Panc1 (cell line): Measurements from ENCODE around the gene PNKD. TPM values are rescaled to one million over a fixed set of nuclear protein-coding genes. Genes with fewer than 3 reads are reported as not detected.

Experiments
- ATAC-seq: fragments of 200-7000 bp; cut with Tn5 transposase; 2 replicates; pipeline ENCODE4 v1.9.1; 2020; ENCODE audit warnings: mild to moderate bottlenecking, moderate library complexity
- BruUV-seq: library from RNA; stranded (reverse); fragments of 400-500 nt; replicated peaks from 2 replicates; lab custom pipeline; 2021; lab: Mats Ljungman, UMichigan
- CTCF ChIA-PET: fragments of 300-600 bp; sonication (Branson Sonifier 250); formaldehyde crosslinking; loops from one replicate; lab custom pipeline; 2022; ENCODE audit warnings: antibody characterized with exemption; lab: Charles Lee
- POLR2A ChIA-PET: fragments of 300-600 bp; sonication (Branson Sonifier 250); formaldehyde crosslinking; loops from one replicate; lab custom pipeline; 2022; ENCODE audit warnings: antibody characterized with exemption; lab: Charles Lee
- DNase-seq: peaks from one replicate; pipeline ENCODE4 v3.0.0-alpha.2; 2010; ENCODE audit warnings: low read depth, low spot score
- H3K27ac ChIP-seq: 2 replicates; pipeline ENCODE4 v1.5.1; 2011; ENCODE audit warnings: mild to moderate bottlenecking, low read length, inconsistent platforms
- H3K27me3 ChIP-seq: fragments of 200-500 bp; sonication (Bioruptor generic); 2 replicates; pipeline ENCODE4 v1.6.0; 2014; ENCODE audit warnings: low read length, inconsistent platforms; ENCODE audit not compliant: control insufficient read depth, insufficient read depth
- H3K36me3 ChIP-seq: fragments of 200-500 bp; sonication (Bioruptor generic); 2 replicates; pipeline ENCODE4 v1.5.1; 2014; ENCODE audit warnings: inconsistent platforms, mild to moderate bottlenecking, low read length, moderate library complexity; ENCODE audit not compliant: control insufficient read depth, insufficient read depth
- H3K4me1 ChIP-seq: 2 replicates; pipeline ENCODE4 v1.5.1; 2011; ENCODE audit warnings: inconsistent platforms, mild to moderate bottlenecking, low read length, moderate library complexity; ENCODE audit not compliant: control insufficient read depth, insufficient read depth
- H3K4me3 ChIP-seq, 2 experiments: 2 replicates each; pipeline ENCODE4 v1.5.1; 2011 to 2012; ENCODE audit warnings: low read depth in 2 of 2, low read length in 2 of 2, mild to moderate bottlenecking in 2 of 2, inconsistent platforms in 1 of 2, moderate library complexity in 1 of 2
- H3K9me3 ChIP-seq: fragments of 200-500 bp; sonication (Bioruptor generic); 2 replicates; pipeline ENCODE4 v1.5.1; 2014; ENCODE audit warnings: low read depth, mild to moderate bottlenecking, inconsistent platforms, low read length, moderate library complexity; ENCODE audit not compliant: control insufficient read depth, insufficient read depth
- CTCF ChIP-seq: fragments of 450-650 bp; IDR thresholded peaks from 2 replicates; pipeline ENCODE4 v1.5.1; 2017; ENCODE audit warnings: mild to moderate bottlenecking
- POLR2AphosphoS5 ChIP-seq: IDR thresholded peaks from 2 replicates; pipeline ENCODE4 v1.6.1; 2012; ENCODE audit warnings: mild to moderate bottlenecking, low read depth, low read length, moderate library complexity
- REST ChIP-seq, 2 experiments: IDR thresholded peaks; 2 replicates each; pipeline ENCODE4 v1.6.1; 2011 to 2012; ENCODE audit warnings: low read depth in 2 of 2, control low read depth in 1 of 2, low read length in 1 of 2, mild to moderate bottlenecking in 1 of 2, moderate library complexity in 1 of 2; ENCODE audit not compliant: insufficient read depth in 1 of 2
- SIN3A ChIP-seq: IDR thresholded peaks from 2 replicates; pipeline ENCODE4 v1.6.1; 2012; ENCODE audit warnings: low read depth, mild to moderate bottlenecking, low read length, moderate library complexity, borderline replicate concordance; ENCODE audit not compliant: insufficient read depth
- TCF7L2 ChIP-seq: IDR thresholded peaks from 2 replicates; pipeline ENCODE4 v1.6.1; 2011; ENCODE audit warnings: mild to moderate bottlenecking, low read depth, low read length, inconsistent platforms
- in situ Hi-C: cut with HindIII; loops from 2 replicates; pipeline ENCODE4 v1.10.0; 2016; ENCODE audit warnings: low sequenced_read_pairs, low pct_unique_long_range_greater_than_20kb
- intact Hi-C: fragments of 100-400 bp; cut with micrococcal nuclease; formaldehyde crosslinking; loops from one replicate; pipeline ENCODE4 v1.10.0; 2022; ENCODE audit not compliant: unreplicated experiment
- total RNA-seq: library from RNA; stranded (reverse); gene quantifications from one replicate; pipeline ENCODE4 v1.2.1, GENCODE V29; 2021; ENCODE audit not compliant: unreplicated experiment

The PNKD gene
- total RNA-seq, 1 experiment from 2014 or later: 49.0 TPM

GRCh38 chr2:218223046-218223445, 47.3 kb upstream of the PNKD start:
- in situ Hi-C loops: no loop called here
- Histone ChIP-seq H3K27me3 (no peaks in the 10 kb centered on the region), H3K4me3 (no peak overlapping the region), H3K27ac (no peak overlapping the region), H3K36me3 (peaks cover 30% of the 10 kb centered on the region), H3K4me1 (peaks cover 30% of the 10 kb centered on the region), H3K9me3 (no peaks in the 10 kb centered on the region)
- CTCF ChIA-PET: no interaction called here
- ATAC-seq (no peak), DNase-seq (no peak)
- no peak for TF ChIP-seq REST (IDR thresholded peaks at IDR 0.05; ENCODE audit: insufficient read depth in 1 of 2, low read depth in 2 of 2, low read length in 1 of 2)
- TF ChIP-seq POLR2AphosphoS5: no peak
- TF ChIP-seq CTCF: no peak
- TF ChIP-seq SIN3A: no peak
- TF ChIP-seq TCF7L2: no peak
- intact Hi-C loops: no loop called here
- no TSS peak for BruUV-seq
- POLR2A ChIA-PET: no interaction called here

- POLR2A ChIA-PET: no interaction called here
- no peak for ATAC-seq
- H3K27me3 ChIP-seq: no peaks in the 10 kb centered on the region
- no peak for TF ChIP-seq REST (IDR thresholded peaks at IDR 0.05; ENCODE audit: insufficient read depth in 1 of 2, low read depth in 2 of 2, low read length in 1 of 2)
- TF ChIP-seq TCF7L2: no peak
- TF ChIP-seq POLR2AphosphoS5: no peak
- TF ChIP-seq CTCF: no peak
- TF ChIP-seq SIN3A: no peak
- DNase-seq: no peak
- H3K9me3 ChIP-seq: no peaks in the 10 kb centered on the region
- CTCF ChIA-PET: no interaction called here
- H3K36me3 ChIP-seq: peaks cover 37% of the 10 kb centered on the region
- in situ Hi-C loops (no loop called here), intact Hi-C loops (no loop called here)
- peaks cover 20% of the 10 kb centered on the region for H3K4me1 ChIP-seq
- no TSS peak for BruUV-seq
- no peak overlapping the region for H3K27ac ChIP-seq
- H3K4me3 ChIP-seq: no peak overlapping the region
These were observed 46.1 kb upstream of the PNKD start for GRCh38 chr2:218224186-218224585.
